NCI-H1105 (cell line): Measurements from ENCODE around the gene ARHGAP21.
A peak's percentile ranks its signal among the peaks of the same experiment; 100 is the strongest.
"Not testable (repeated sequence)": the region's sequence is repeated elsewhere in the genome, so short reads cannot be mapped to it uniquely, and the experiment has no call there.

Source experiments
- DNase-seq: peaks from one replicate; lab custom pipeline; 2025; lab: John Stamatoyannopoulos, UW

The ARHGAP21 gene

GRCh38 chr10:24683554-24683953 lies 40.1 kb downstream of the ARHGAP21 start:
- DNase-seq: no peak

- no peak for DNase-seq
Observed at GRCh38 chr10:24681572-24682088, 42.1 kb downstream of the ARHGAP21 start.

GRCh38 chr10:24680647-24681524 lies 42.8 kb downstream of the ARHGAP21 start:
- DNase-seq: no peak

DNA sequence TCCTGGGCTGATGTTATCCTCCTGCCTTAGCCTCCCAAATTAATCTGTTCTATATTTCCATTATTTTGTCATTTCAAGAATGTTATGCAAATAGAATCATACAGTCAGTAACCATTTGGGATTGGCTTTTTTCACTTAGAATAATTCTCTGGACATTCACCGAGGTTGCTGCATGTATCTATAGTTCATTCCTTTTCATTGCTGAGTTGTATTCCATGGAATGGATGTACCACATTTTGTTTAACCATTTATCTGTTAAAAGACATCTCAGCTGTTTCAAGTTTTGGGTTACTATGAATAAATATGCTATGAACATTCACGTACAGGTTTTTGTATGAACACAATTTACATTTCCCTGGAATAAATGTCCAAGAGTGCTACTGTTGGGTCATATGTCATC lies 44.9 kb downstream of the ARHGAP21 start:
- DNase-seq: no peak

GRCh38 chr10:24674892-24675632 lies 48.6 kb downstream of the ARHGAP21 start:
- DNase-seq: no peak

- DNase-seq: no peak
Observed at GRCh38 chr10:24670964-24671670, 52.6 kb downstream of the ARHGAP21 start.

DNA sequence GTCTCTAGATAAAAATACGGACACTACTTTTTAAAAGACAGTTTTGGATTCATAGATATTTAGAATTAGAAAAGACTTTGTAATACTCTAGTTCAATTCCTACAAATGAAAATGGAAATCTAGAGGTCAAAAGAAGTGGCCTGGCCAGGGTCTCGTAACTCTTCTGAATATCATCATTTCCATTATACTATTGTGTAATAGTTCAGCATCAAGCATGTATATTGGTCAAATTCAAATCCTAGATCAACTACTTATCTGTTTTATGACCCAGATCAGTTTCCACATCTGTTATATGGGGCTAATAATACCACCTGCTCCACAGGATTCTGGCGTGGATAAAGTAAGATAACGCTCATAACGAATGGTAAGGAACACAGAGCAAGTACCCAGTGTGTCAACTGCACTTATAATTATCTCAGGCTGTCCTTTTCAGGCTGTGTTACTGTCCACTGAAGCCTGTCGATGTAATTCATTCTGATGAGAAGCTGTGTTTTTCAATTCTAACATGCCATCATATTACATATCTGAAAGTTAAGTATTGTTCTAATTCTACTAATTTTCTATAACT lies 54.3 kb downstream of the ARHGAP21 start:
- no peak for DNase-seq

- DNase-seq: no peak
Observed at GRCh38 chr10:24668247-24668646, 55.4 kb downstream of the ARHGAP21 start.

DNA sequence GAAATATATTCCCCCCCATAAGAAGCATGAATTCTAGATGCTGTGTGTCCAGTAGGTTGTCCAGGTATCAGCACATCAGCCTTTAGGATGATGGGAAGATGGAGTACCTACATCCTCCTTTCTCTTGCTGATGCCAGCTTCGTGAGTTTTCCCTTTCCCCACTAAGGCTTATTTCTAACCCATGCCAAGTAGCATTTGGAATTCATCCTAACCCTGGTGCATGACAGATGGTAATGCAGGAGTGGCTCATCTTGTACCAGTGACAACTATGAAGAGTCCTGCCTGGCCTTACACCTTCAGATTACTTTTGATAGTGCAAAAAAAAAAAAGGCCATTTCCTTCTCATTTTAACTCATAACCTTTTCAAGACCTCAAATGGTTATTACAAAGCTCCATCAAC lies 58.7 kb downstream of the ARHGAP21 start:
- DNase-seq: no peak

DNA sequence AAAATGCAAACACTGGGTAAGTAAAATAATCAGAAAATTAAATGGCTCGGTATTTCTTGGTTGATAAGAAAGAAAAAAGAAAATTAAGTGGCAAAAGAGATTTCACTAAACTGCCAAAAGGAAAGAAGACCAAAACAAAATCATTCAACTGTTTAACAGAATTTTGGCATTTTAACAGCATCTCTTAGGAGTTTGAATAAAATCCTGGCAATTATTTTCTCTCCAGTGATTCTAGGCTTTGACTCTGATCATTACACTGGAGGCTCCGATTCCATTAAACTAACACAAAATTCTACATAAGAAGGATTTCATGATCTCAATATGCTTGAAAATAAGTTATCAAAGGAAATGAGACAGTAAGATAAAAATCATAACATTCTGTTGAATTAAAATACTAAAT lies 62.3 kb downstream of the ARHGAP21 start:
- DNase-seq: no peak

- DNase-seq: not testable (repeated sequence)
Observed at GRCh38 chr10:24658319-24658718, 65.4 kb downstream of the ARHGAP21 start.

DNA sequence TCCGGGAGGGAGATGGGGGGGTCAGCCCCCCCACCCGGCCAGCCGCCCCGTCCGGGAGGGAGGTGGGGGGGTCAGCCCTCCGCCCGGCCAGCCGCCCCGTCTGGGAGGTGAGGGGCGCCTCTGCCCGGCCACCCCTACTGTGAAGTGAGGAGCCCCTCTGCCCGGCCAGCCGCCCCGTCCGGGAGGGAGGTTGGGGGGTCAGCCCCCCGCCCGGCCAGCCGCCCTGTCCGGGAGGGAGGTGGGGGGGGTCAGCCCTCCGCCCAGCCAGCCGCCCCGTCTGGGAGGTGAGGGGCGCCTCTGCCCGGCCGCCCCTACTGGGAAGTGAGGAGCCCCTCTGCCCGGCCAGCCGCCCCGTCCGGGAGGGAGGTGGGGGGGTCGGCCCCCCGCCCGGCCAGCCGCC lies 67.4 kb downstream of the ARHGAP21 start:
- not testable (repeated sequence) for DNase-seq

DNA sequence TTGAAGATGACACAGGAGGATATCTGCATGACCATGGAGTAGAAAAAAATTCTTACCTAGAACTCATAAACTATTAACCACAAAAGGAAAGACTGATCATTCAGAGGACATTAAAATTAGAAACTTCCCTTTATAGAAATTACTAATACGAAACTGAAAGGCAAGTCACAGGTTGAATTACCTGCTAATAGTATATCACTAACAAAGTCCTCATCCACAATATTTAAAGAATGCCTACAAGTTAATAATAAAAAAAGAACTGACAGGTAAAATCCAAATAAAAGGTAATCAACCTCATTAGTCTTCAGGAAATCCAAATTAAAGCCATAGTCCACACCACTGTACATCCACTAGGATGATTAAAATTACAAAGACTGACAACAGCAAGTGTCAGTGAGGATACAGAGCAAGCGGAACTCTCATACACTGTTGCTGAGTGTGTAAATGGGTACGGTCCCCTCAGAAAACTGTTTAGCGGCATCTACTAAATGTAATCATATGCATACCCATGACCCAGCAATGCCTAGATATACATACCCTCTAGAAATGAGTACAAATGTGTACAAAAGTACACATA lies 71.2 kb downstream of the ARHGAP21 start:
- DNase-seq: no peak

- no peak for DNase-seq
Observed at GRCh38 chr10:24651923-24652322, 71.8 kb downstream of the ARHGAP21 start.

- DNase-seq: no peak
Observed at GRCh38 chr10:24650669-24651391, 72.9 kb downstream of the ARHGAP21 start.

DNA sequence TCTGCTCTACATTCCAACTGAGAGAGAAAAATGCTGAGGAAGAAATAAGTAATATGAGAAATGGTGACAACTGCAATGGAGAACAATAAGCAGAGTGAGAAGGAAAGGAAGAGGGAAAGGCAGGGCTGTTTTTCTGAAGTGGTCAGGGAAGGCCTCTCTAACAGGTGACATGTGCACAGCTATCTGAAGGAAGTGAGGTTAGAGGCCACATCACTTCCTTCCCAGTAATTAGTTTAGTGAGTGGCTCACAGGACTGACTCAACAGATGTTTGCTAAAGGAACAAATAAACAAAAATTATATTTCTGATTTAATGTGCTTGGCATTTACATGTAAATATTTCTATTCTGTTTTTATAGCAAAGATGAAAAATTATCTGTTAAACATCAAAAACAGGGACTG lies 77.9 kb downstream of the ARHGAP21 start:
- DNase-seq: no peak

DNA sequence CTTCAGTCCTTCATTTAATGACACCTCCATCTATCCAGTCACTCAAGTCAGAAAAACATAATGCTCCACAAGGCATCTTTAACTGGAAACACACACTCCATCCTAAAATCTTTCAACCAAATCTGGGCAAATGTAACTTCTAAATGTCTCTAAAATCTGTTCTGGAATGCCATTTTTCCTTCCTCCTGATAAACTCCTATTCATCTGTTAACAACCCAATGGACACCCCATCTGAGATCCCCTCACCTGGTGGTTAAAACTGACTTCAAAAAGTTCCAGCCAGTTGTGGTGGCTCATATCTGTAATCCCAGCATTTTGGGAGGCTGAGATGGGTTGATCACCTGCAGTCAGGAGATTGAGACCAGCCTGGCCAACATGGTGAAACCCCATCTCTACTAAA lies 78.7 kb downstream of the ARHGAP21 start:
- DNase-seq: no peak

DNA sequence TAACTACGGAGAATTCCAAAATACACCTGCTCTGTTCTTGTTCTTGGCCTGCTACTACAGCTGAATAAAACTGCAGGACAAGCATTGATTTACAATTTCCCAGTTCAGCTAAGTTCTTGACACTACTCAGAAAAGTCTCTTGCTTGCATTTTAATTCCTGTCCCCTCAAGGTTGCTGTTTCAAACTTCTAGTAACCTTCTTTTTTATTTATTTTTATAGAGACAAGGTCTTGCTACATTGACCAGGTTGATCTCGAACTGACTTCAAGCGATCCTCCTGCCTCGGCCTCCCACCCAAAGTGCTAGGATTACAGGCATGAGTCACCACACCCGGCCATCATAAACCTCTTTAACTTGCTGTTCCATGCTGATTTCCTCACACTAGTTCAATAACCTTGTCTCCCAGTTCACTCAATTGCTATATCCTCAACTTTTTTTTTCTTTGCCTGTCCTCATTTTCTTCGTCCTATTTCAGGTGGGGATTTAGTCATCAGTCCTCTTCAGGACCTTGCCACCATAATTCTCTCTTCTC lies 79.9 kb downstream of the ARHGAP21 start:
- DNase-seq: no peak

- peak; percentile 18 for DNase-seq
Observed at GRCh38 chr10:24642921-24643678, 80.6 kb downstream of the ARHGAP21 start.

DNA sequence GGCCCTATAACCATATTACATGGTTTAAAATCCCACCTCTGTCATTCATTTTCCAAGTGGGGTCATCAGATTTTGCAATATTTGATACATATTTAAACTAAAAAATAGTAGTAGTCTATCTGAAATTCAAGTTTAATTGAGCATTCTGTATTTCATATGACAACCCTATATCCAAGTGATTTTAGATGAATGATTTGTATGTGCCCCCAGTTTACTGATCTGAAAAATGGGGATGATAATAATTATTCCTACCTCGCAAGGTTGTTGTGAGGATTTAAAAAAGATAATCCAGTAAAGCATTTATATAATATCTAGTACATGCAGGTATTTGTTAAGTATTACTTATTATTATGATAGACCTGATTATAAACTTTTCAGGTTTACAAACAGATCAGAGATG lies 84.6 kb downstream of the ARHGAP21 start:
- DNase-seq: no peak
